ENCODE results near the gene ODAD3. TPM values are rescaled to one million over a fixed set of nuclear protein-coding genes. Genes with fewer than 3 reads are reported as not detected.

ODAD3 gene
- total RNA-seq, 2 donors from 2014 or later, result 0.22 TPM; not detected in 1

GRCh38 chr19:11423791-11424181, 11.1 kb downstream of the ODAD3 start:
- no peaks in the 10 kb centered on the region for H3K9me3 ChIP-seq
- no peak overlapping the region for H3K4me3 ChIP-seq
- H3K27ac ChIP-seq, result no peak overlapping the region
- DNase-seq, result no peak
- H3K9ac ChIP-seq (ENCODE audit: low read depth in 2 of 2, low read length in 2 of 2), result no peak overlapping the region
- no peaks in the 10 kb centered on the region for H3K36me3 ChIP-seq
- no peak for TF ChIP-seq CTCF (IDR thresholded peaks at IDR 0.05)
- peaks cover 44% of the 10 kb centered on the region for H3K27me3 ChIP-seq
- intact Hi-C loops (cut with DNase I), result no loop called here
- H3K4me1 ChIP-seq, result peaks cover 4% of the 10 kb centered on the region

GRCh38 chr19:11423164-11423790, 11.6 kb downstream of the ODAD3 start:
- no peaks in the 10 kb centered on the region for H3K36me3 ChIP-seq
- no peak overlapping the region for H3K4me3 ChIP-seq
- DNase-seq, result no peak
- H3K27ac ChIP-seq, result no peak overlapping the region
- no peak for TF ChIP-seq CTCF (IDR thresholded peaks at IDR 0.05)
- H3K4me1 ChIP-seq, result peaks cover 4% of the 10 kb centered on the region
- no peak overlapping the region for H3K9ac ChIP-seq (ENCODE audit: low read depth in 2 of 2, low read length in 2 of 2)
- no peaks in the 10 kb centered on the region for H3K9me3 ChIP-seq
- intact Hi-C loops (cut with DNase I), result no loop called here
- H3K27me3 ChIP-seq, result peaks cover 47% of the 10 kb centered on the region

- H3K4me3 ChIP-seq, result peak overlapping the region; percentile 29
- DNase-seq, result peak; percentile 90
These were observed 12.5 kb downstream of the ODAD3 start for GRCh38 chr19:11422163-11423065.

GRCh38 chr19:11421371-11422098, 13.4 kb downstream of the ODAD3 start:
- no peak for TF ChIP-seq CTCF (IDR thresholded peaks at IDR 0.05)
- Histone ChIP-seq H3K4me3 (peak overlapping the region; percentile 29), H3K4me1 (peaks cover 4% of the 10 kb centered on the region), H3K9ac (ENCODE audit: low read depth in 2 of 2, low read length in 2 of 2) (no peak overlapping the region), H3K27ac (no peak overlapping the region), H3K36me3 (no peaks in the 10 kb centered on the region), H3K9me3 (no peaks in the 10 kb centered on the region), H3K27me3 (peaks cover 47% of the 10 kb centered on the region)
- intact Hi-C loops (cut with DNase I), result no loop called here
- DNase-seq, result peak; percentile 76

More at GRCh38 chr19:11422163-11423065, 12.5 kb downstream of the ODAD3 start:
- intact Hi-C loops (cut with DNase I), result no loop called here
- H3K9ac ChIP-seq (ENCODE audit: low read depth in 2 of 2, low read length in 2 of 2), result peak overlapping the region; percentile 2 to 27
- TF ChIP-seq CTCF (IDR thresholded peaks at IDR 0.05), result no peak
- no peaks in the 10 kb centered on the region for H3K36me3 ChIP-seq
- no peaks in the 10 kb centered on the region for H3K9me3 ChIP-seq
- H3K27ac ChIP-seq, result no peak overlapping the region
- H3K27me3 ChIP-seq, result peaks cover 47% of the 10 kb centered on the region
- H3K4me1 ChIP-seq, result peaks cover 4% of the 10 kb centered on the region
